K562 (cell line): ENCODE results near the gene SEC24A. TPM values are rescaled to one million over a fixed set of nuclear protein-coding genes. Genes with fewer than 3 reads are reported as not detected.

Experiments
- BCOR ChIP-seq: fragments of 450-650 bp; IDR thresholded peaks from 2 replicates; pipeline ENCODE4 v1.6.1; 2016
- CEBPG ChIP-seq, 3 experiments: fragments of 200-800 bp in 1 of 3; sonication (Bioruptor generic) in 1 of 3; sonication (generic) in 1 of 3; formaldehyde crosslinking in 1 of 3; IDR thresholded peaks in 2 of 3; conservative IDR thresholded peaks in 1 of 3; 2 replicates each; pipeline versions ENCODE4 v1.6.1 to v1.8.0; 2016 to 2022; ENCODE audit warnings: missing compliant biosample characterization in 2 of 3, missing genetic modification characterization in 2 of 3, mild to moderate bottlenecking in 1 of 3, missing genetic modification reagents in 1 of 3
- CREB1 ChIP-seq, 2 experiments: sonication (generic) in 1 of 2; formaldehyde crosslinking in 1 of 2; IDR thresholded peaks; 2 replicates each; pipeline versions ENCODE4 v1.6.1 to v1.8.0; 2012 to 2022; ENCODE audit warnings: inconsistent platforms in 1 of 2, mild to moderate bottlenecking in 1 of 2, missing genetic modification reagents in 1 of 2, moderate library complexity in 1 of 2
- E2F1 ChIP-seq: sonication (generic); formaldehyde crosslinking; IDR thresholded peaks from 2 replicates; pipeline ENCODE4 v1.8.1; 2023; ENCODE audit warnings: mild to moderate bottlenecking, missing genetic modification reagents, moderate library complexity
- E2F3 ChIP-seq: fragments of 250-450 bp; sonication (Bioruptor Pico); IDR thresholded peaks from 2 replicates; pipeline ENCODE4 v1.4.0; 2020; ENCODE audit warnings: mild to moderate bottlenecking
- EHMT2 ChIP-seq: fragments of 450-650 bp; IDR thresholded peaks from 2 replicates; pipeline ENCODE4 v1.6.1; 2018; ENCODE audit warnings: antibody characterized with exemption
- ETV5 ChIP-seq: sonication (generic); formaldehyde crosslinking; IDR thresholded peaks from 2 replicates; pipeline ENCODE4 v1.4.0; 2020; ENCODE audit warnings: low read depth, mild to moderate bottlenecking, missing genetic modification reagents
- FOXK1 ChIP-seq: sonication (generic); formaldehyde crosslinking; IDR thresholded peaks from 2 replicates; pipeline ENCODE4 v1.8.0; 2022; ENCODE audit warnings: missing genetic modification reagents, mild to moderate bottlenecking, borderline replicate concordance
- FUS ChIP-seq: fragments of 200-400 bp; formaldehyde crosslinking; optimal IDR thresholded peaks from 2 replicates; pipeline ENCODE3; 2017; ENCODE audit warnings: low read depth, low read length
- KDM4B ChIP-seq, 2 experiments: fragments of 450-650 bp in 1 of 2; sonication (generic) in 1 of 2; IDR thresholded peaks; 2 replicates each; pipeline ENCODE4 v1.6.1; 2016 to 2017; ENCODE audit warnings: borderline replicate concordance in 2 of 2, antibody characterized with exemption in 1 of 2, low read depth in 1 of 2, mild to moderate bottlenecking in 1 of 2
- SNIP1 ChIP-seq: fragments of 450-650 bp; IDR thresholded peaks from 2 replicates; pipeline ENCODE4 v1.7.1; 2017; ENCODE audit warnings: low read depth, mild to moderate bottlenecking
- TAF15 ChIP-seq: fragments of 200-400 bp; formaldehyde crosslinking; IDR thresholded peaks from 2 replicates; pipeline ENCODE4 v1.6.1; 2017; ENCODE audit warnings: mild to moderate bottlenecking, low read depth, low read length, moderate library complexity
- TRIM24 ChIP-seq, 2 experiments: fragments of 450-650 bp; IDR thresholded peaks; 2 replicates each; pipeline ENCODE4 v1.6.1; 2016
- ZNF407 ChIP-seq: fragments of 450-650 bp; IDR thresholded peaks from 2 replicates; pipeline ENCODE4 v1.6.1; 2016; ENCODE audit warnings: low read depth
- polyA plus RNA-seq, 8 experiments: library from polyadenylated mRNA; depleted of rRNA in 4 of 8; stranded (reverse) in 5 of 8; unstranded in 3 of 8; fragments of >200 nt; fragmentation: Nextera tagmentation in 2 of 8; fragmentation: Illumina TruSeq in 1 of 8; extraction: Ambion mirVana in 2 of 8; extraction: Trizol in 1 of 8; gene quantifications; 2 replicates each; pipeline versions ENCODE4 v1.2.1 to v1.2.3, GENCODE V29; 2011 to 2014; ENCODE audit warnings: inconsistent platforms in 1 of 8, missing spikeins in 1 of 8
- total RNA-seq, 7 experiments: library from RNA; depleted of rRNA in 6 of 7; stranded (reverse); fragments of >200 nt in 6 of 7; fragmentation: Illumina TruSeq in 2 of 7; extraction: Trizol in 2 of 7; gene quantifications; 2 replicates each; pipeline versions ENCODE4 v1.2.1 to v1.2.3, GENCODE V29; 2011 to 2021; ENCODE audit warnings: low replicate concordance in 1 of 7
- TF ChIP-seq, protein P1 (sequence below): sonication (generic); formaldehyde crosslinking; IDR thresholded peaks from 2 replicates; pipeline ENCODE4 v1.8.1; 2023; ENCODE audit warnings: mild to moderate bottlenecking, missing genetic modification reagents

The SEC24A gene
- total and polyA plus RNA-seq, 9 of the 15 experiments (the other 6 are each of a cell fraction or from before 2014, with no cell fraction given), result 7.9 to 36.5 (median 17.5) TPM

DNA sequence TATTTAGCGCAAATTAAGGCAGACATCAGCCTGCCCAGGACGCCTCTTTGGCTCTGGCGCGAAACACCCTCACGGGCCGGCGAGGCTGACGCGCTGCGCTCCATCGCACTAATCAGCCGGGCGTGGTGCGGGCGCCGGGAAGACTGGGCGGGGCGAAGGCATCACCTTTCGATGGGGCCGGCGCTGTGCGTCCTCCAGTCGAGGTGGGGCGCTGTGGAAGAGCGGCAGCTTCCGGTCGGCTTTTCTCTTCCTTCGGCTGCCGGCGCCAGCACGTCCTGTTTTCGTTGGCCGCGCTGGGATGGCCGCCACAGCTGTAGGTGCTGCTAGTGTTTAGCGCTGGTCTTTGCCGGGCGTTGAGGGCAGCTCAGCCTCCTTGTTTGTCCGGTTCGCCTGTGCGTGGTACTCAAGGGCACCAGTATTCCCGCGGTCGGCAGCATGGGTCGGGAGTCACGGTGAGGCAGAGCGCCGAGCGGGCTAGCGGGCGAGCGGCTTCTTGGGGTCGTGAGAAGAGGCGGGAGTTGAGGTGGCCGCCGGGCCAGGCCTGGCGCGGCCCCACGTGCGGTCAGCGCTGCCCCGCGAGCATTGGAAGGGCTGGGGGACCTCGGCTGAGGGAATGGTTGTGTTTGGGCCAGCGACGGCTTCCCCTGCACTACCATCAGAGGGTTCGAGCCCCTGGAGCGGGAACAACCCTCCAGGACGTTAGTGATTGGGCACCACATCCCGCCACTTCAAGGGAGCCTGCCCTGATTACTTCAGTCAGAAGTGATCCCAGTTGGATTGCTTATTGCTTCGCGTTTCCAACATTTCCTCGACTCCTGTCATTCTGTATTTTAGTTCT, 110.1 kb downstream of the SEC24A start, which contains the start of gene DDX46 (continued):
- no peak for TF ChIP-seq ZNF407
- TF ChIP-seq E2F1 (CRISPR knock-in tag), result 0 out of 2 replicates have a peak, but pooled peaks have one; percentile 70
- TF ChIP-seq BCOR, result peak; percentile 29; the same call in 1 of the 2 replicates
- TF ChIP-seq FOXK1 (CRISPR knock-in tag), result 0 out of 2 replicates have a peak, but pooled peaks have one; percentile 7
- peak; percentile 98 for TF ChIP-seq ETV5
- TF ChIP-seq SNIP1, result peak; percentile 88
- peak; percentile 61 for TF ChIP-seq FUS
- peak in 1 of 2 experiments; percentile 92; a peak in 1 of 4 replicates for TF ChIP-seq KDM4B (IDR thresholded peaks at IDR 0.05; ENCODE audit: borderline replicate concordance in 2 of 2, low read depth in 1 of 2)
- TF ChIP-seq TRIM24 (IDR thresholded peaks at IDR 0.05), result peak in 1 of 2 experiments; percentile 29; a peak in 1 of 4 replicates
- peak; percentile 85; the same call in 1 of the 2 replicates for TF ChIP-seq E2F3 (CRISPR knock-in tag)
- TF ChIP-seq TAF15, result no peak
- TF ChIP-seq CREB1 (IDR thresholded peaks at IDR 0.05), result peak; percentile 44; the same call in 1 of the 2 replicates
- peak; percentile 75 for TF ChIP-seq CREB1 (CRISPR knock-in tag; IDR thresholded peaks at IDR 0.05)
- TF ChIP-seq, protein P1, sequence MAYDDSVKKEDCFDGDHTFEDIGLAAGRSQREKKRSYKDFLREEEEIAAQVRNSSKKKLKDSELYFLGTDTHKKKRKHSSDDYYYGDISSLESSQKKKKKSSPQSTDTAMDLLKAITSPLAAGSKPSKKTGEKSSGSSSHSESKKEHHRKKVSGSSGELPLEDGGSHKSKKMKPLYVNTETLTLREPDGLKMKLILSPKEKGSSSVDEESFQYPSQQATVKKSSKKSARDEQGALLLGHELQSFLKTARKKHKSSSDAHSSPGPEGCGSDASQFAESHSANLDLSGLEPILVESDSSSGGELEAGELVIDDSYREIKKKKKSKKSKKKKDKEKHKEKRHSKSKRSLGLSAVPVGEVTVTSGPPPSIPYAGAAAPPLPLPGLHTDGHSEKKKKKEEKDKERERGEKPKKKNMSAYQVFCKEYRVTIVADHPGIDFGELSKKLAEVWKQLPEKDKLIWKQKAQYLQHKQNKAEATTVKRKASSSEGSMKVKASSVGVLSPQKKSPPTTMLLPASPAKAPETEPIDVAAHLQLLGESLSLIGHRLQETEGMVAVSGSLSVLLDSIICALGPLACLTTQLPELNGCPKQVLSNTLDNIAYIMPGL (CRISPR knock-in tag), result peak; percentile 92
- 0 out of 2 replicates have a peak, but pooled peaks have one; percentile 18 for TF ChIP-seq EHMT2
- TF ChIP-seq CEBPG (CRISPR knock-in tag; IDR thresholded peaks at IDR 0.05), result peak; percentile 45; the same call in 1 of the 2 replicates
- TF ChIP-seq CEBPG (tag; conservative IDR thresholded peaks at IDR 0.05 in 1 of 2, IDR thresholded peaks at IDR 0.05 in 1 of 2), result no peak
